ENCODE results near the gene CACNG4. TPM values are rescaled to one million over a fixed set of nuclear protein-coding genes. Genes with fewer than 3 reads are reported as not detected.

Gene CACNG4
- polyA plus RNA-seq, 3 donors = not detected

DNA sequence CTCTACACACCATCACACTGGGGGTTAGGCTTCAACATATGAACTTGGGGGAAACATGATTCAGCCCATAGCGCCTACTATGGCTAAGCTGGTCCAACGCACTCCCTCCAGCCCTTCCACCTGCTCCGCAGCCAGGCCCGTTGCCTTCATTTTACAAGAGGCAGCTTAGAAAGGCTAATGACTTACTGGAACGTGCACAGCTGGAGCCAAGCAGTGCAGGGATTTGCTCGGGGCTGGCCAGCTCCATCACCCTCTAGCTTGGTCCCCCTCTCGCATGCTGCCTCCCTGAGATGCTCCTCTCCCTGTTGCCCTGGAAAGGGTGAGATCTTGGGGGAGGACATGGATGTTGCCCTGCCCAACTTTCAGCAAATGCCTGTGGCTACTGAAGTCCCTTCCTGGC lies 77.0 kb downstream of the CACNG4 start:
- H4K20me1 ChIP-seq (ENCODE audit: insufficient read depth, low read length) = no peaks in the 10 kb centered on the region
- H3K36me3 ChIP-seq (replicated peaks in 1 of 2; ENCODE audit: control insufficient read depth in 1 of 2, insufficient read depth in 2 of 2, low read length in 2 of 2) = no peaks in the 10 kb centered on the region
- H3K4me1 Mint-ChIP-seq = no peaks in the 10 kb centered on the region
- H3K4me1 ChIP-seq (ENCODE audit: control insufficient read depth in 1 of 2, insufficient read depth in 2 of 2, low read length in 2 of 2) = no peaks in the 10 kb centered on the region
- no peak overlapping the region for H3K9ac ChIP-seq (ENCODE audit: insufficient read depth, low read length, poor library complexity, severe bottlenecking)
- no peaks in the 10 kb centered on the region for H3K9me3 ChIP-seq (replicated peaks in 1 of 2; ENCODE audit: control insufficient read depth in 1 of 2, insufficient read depth in 1 of 2, low read length in 2 of 2)
- no peak overlapping the region for H3K4me3 ChIP-seq (replicated peaks in 1 of 3; ENCODE audit: low read depth in 2 of 3, low read length in 3 of 3)
- H3K9me3 Mint-ChIP-seq = peaks cover 0 to 10% (median 1%) of the 10 kb centered on the region in 7 donors
- 89% methylated on average over 6 of the region's 7 CpGs for WGBS (ENCODE audit: insufficient coverage)
- H3K36me3 Mint-ChIP-seq = no peaks in the 10 kb centered on the region
- no peak overlapping the region for H3K27ac ChIP-seq (ENCODE audit: low read depth in 1 of 2, low read length in 2 of 2)
- TF ChIP-seq, protein P1, sequence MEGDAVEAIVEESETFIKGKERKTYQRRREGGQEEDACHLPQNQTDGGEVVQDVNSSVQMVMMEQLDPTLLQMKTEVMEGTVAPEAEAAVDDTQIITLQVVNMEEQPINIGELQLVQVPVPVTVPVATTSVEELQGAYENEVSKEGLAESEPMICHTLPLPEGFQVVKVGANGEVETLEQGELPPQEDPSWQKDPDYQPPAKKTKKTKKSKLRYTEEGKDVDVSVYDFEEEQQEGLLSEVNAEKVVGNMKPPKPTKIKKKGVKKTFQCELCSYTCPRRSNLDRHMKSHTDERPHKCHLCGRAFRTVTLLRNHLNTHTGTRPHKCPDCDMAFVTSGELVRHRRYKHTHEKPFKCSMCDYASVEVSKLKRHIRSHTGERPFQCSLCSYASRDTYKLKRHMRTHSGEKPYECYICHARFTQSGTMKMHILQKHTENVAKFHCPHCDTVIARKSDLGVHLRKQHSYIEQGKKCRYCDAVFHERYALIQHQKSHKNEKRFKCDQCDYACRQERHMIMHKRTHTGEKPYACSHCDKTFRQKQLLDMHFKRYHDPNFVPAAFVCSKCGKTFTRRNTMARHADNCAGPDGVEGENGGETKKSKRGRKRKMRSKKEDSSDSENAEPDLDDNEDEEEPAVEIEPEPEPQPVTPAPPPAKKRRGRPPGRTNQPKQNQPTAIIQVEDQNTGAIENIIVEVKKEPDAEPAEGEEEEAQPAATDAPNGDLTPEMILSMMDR (IDR thresholded peaks at IDR 0.05) = no peak
- H3K27me3 ChIP-seq (ENCODE audit: control insufficient read depth in 2 of 2, insufficient read depth in 2 of 2, low read length in 2 of 2) = no peaks in the 10 kb centered on the region
- no peak for DNase-seq
- no peak overlapping the region for H3K4me2 ChIP-seq (replicated peaks; ENCODE audit: extremely low read depth, low read length, poor library complexity, severe bottlenecking)
- H3K4me3 Mint-ChIP-seq = no peak overlapping the region
- intact Hi-C loops (cut with micrococcal nuclease) = no loop called here
- no peaks in the 10 kb centered on the region for H3K79me2 ChIP-seq (ENCODE audit: insufficient read depth, low read length)
- H3K27ac Mint-ChIP-seq = no peak overlapping the region
- no peak overlapping the region for H2AFZ ChIP-seq (ENCODE audit: insufficient read depth, low read depth, low read length, poor library complexity, severe bottlenecking)
- H3K27me3 Mint-ChIP-seq (ENCODE audit: low read depth in 3 of 3) = peaks cover 2 to 11% (median 3%) of the 10 kb centered on the region in 3 donors

DNA sequence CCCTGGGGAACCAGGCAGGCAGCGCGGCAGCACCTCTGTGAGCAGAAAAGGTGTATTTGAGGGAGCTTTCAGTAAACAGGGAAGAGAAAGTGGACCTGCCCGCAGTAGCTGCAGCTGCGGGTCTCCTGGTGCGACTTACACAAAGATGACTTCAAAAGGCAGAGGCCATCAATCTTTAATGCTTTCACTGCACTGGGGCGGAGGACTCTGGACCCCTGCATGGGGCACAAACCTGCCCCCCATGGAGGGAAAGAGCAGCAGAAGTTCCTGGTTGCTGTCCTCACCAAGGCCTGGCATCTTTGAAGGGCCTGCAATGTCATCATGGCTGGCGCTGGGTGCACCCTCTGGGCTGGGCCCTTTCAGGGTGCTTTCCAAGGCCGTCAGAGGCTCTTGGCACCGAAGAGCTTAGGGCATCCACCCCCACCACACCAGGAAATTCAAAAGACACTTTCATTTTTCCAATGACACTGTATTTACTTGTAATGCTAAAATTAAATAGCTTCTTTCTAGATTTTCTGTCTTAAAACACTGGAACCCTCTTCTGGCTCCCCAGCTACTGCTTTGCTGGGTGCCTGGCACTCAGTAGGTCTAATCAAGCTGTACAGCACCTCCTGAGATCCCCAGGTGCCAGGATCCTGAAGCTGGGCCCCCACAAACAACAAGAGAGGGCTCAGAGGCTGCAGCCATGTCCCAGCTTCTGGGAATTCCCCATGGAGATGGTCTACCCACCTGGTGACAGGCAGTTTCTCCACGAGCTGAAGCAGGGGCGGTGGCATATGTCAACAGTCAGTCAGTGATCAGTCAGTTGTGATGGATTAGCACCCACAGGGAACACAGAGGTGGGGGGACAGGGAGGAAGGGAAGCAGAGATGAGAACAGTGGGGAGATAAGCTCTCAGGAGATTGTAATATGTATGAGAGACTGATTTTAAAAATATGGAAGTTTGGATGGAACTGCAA lies 77.7 kb downstream of the CACNG4 start:
- no peaks in the 10 kb centered on the region for H3K9me3 ChIP-seq (replicated peaks in 1 of 2; ENCODE audit: control insufficient read depth in 1 of 2, insufficient read depth in 1 of 2, low read length in 2 of 2)
- H3K4me2 ChIP-seq (replicated peaks; ENCODE audit: extremely low read depth, low read length, poor library complexity, severe bottlenecking) = no peak overlapping the region
- H3K36me3 ChIP-seq (replicated peaks in 1 of 2; ENCODE audit: control insufficient read depth in 1 of 2, insufficient read depth in 2 of 2, low read length in 2 of 2) = no peaks in the 10 kb centered on the region
- Mint-ChIP-seq H3K4me3 (no peak overlapping the region), H3K9me3 (peaks cover 0 to 6% (median under 1%) of the 10 kb centered on the region in 7 donors), H3K27me3 (ENCODE audit: low read depth in 3 of 3) (peaks cover 3 to 12% (median 4%) of the 10 kb centered on the region in 3 donors), H3K4me1 (no peaks in the 10 kb centered on the region), H3K27ac (no peak overlapping the region), H3K36me3 (no peaks in the 10 kb centered on the region)
- H3K4me3 ChIP-seq (replicated peaks in 1 of 3; ENCODE audit: low read depth in 2 of 3, low read length in 3 of 3) = no peak overlapping the region
- no peak overlapping the region for H3K27ac ChIP-seq (ENCODE audit: low read depth in 1 of 2, low read length in 2 of 2)
- WGBS (ENCODE audit: insufficient coverage) = 77% methylated on average over 6 of the region's 11 CpGs
- TF ChIP-seq, protein P1 (IDR thresholded peaks at IDR 0.05) = no peak
- H3K79me2 ChIP-seq (ENCODE audit: insufficient read depth, low read length) = no peaks in the 10 kb centered on the region
- no peaks in the 10 kb centered on the region for H4K20me1 ChIP-seq (ENCODE audit: insufficient read depth, low read length)
- H3K9ac ChIP-seq (ENCODE audit: insufficient read depth, low read length, poor library complexity, severe bottlenecking) = no peak overlapping the region
- H2AFZ ChIP-seq (ENCODE audit: insufficient read depth, low read depth, low read length, poor library complexity, severe bottlenecking) = no peak overlapping the region
- H3K4me1 ChIP-seq (ENCODE audit: control insufficient read depth in 1 of 2, insufficient read depth in 2 of 2, low read length in 2 of 2) = no peaks in the 10 kb centered on the region
- DNase-seq = no peak
- no peaks in the 10 kb centered on the region for H3K27me3 ChIP-seq (ENCODE audit: control insufficient read depth in 2 of 2, insufficient read depth in 2 of 2, low read length in 2 of 2)
- intact Hi-C loops (cut with micrococcal nuclease) = no loop called here

Measured in CD14-positive monocyte (primary cell).